A549 treated with AZD9567 at 1 μM for 4 hours (cell line): ENCODE results near the gene NEGR1. TPM values are rescaled to one million over a fixed set of nuclear protein-coding genes. Genes with fewer than 3 reads are reported as not detected.

Experiments used
- total RNA-seq: library from RNA; stranded (reverse); fragments of 200-300 nt; extraction: Qiagen RNA extraction; gene quantifications from 5 replicates; pipeline ENCODE4 v1.2.3, GENCODE V29; 2022; ENCODE audit not compliant: insufficient read depth

Gene NEGR1
- total RNA-seq, result not detected in 5 replicates

GRCh38 chr1:72282271-72283021, at the start of gene NEGR1:
NEGR1 (minus strand) TSS chr1:72282539.

